AG04450 (cell line): ENCODE data around the gene PMFBP1. TPM values are rescaled to one million over a fixed set of nuclear protein-coding genes. Genes with fewer than 3 reads are reported as not detected.

ENCODE experiments used
- CTCF ChIA-PET: fragments of 300-600, 350-600 bp; formaldehyde crosslinking; extraction: SDS; loops from one replicate; lab custom pipeline; 2022; ENCODE audit warnings: antibody characterized with exemption, inconsistent platforms; lab: Charles Lee
- POLR2A ChIA-PET: fragments of 350-600 bp; formaldehyde crosslinking; extraction: SDS; loops from one replicate; lab custom pipeline; 2021; ENCODE audit warnings: antibody characterized with exemption, inconsistent platforms; lab: Yijun Ruan, JAX
- DNase-seq: peaks from one replicate; pipeline ENCODE4 v3.0.0-alpha.2; 2011; ENCODE audit warnings: low read depth, low spot score
- H3K27ac ChIP-seq: one replicate; pipeline ENCODE4 v1.5.1; 2012; ENCODE audit warnings: low read depth, low read length, control low read depth
- H3K27me3 ChIP-seq: one replicate; pipeline ENCODE4 v1.6.0; 2012; ENCODE audit warnings: low read length; ENCODE audit not compliant: control insufficient read depth, insufficient read depth
- H3K4me3 ChIP-seq: 2 replicates; pipeline ENCODE4 v1.5.1; 2011; ENCODE audit warnings: mild to moderate bottlenecking, low read depth, low read length, control low read depth
- H3K9me3 ChIP-seq: 2 replicates; pipeline ENCODE4 v1.5.1; 2012; ENCODE audit warnings: low read length; ENCODE audit not compliant: control insufficient read depth, insufficient read depth
- CTCF ChIP-seq: IDR thresholded peaks from 2 replicates; pipeline ENCODE4 v1.5.1; 2011; ENCODE audit warnings: low read depth, low read length, control low read depth, inconsistent platforms
- polyA plus RNA-seq: library from polyadenylated mRNA; depleted of rRNA; stranded (reverse); fragments of >200 nt; gene quantifications from 2 replicates; pipeline ENCODE4 v1.2.3, GENCODE V29; 2011

Gene PMFBP1
- polyA plus RNA-seq, 1 experiment: not detected

GRCh38 chr16:72129976-72130656 lies 41.8 kb downstream of the PMFBP1 start:
- H3K9me3 ChIP-seq: no peaks in the 10 kb centered on the region
- POLR2A ChIA-PET: no interaction called here
- CTCF ChIA-PET: interaction anchor here (1.4 kb wide), 1 partner anchor 21 kb away, joined by 3 read pairs; no protein-coding TSS in a partner anchor

GRCh38 chr16:72128701-72129100 lies 43.3 kb downstream of the PMFBP1 start:
- Histone ChIP-seq H3K4me3 (no peak overlapping the region), H3K9me3 (no peaks in the 10 kb centered on the region), H3K27me3 (peaks cover 8% of the 10 kb centered on the region), H3K27ac (no peak overlapping the region)
- ChIA-PET POLR2A (no interaction called here), CTCF (interaction anchor here (1.4 to 1.8 kb wide), 2 partner anchors 22 to 1750 kb away, joined by 3 to 7 read pairs; no protein-coding TSS in a partner anchor)
- DNase-seq: no peak
- no peak for TF ChIP-seq CTCF

More at GRCh38 chr16:72129976-72130656, 41.8 kb downstream of the PMFBP1 start:
- Histone ChIP-seq H3K27ac (no peak overlapping the region), H3K4me3 (no peak overlapping the region), H3K27me3 (peaks cover 8% of the 10 kb centered on the region)
- DNase-seq: no peak
- no peak for TF ChIP-seq CTCF

GRCh38 chr16:72126429-72126765 lies 45.6 kb downstream of the PMFBP1 start:
- CTCF ChIA-PET: interaction anchor here (2.4 kb wide), 1 partner anchor 341 kb away, joined by 24 read pairs; no protein-coding TSS in a partner anchor

GRCh38 chr16:72125635-72126428 lies 46.1 kb downstream of the PMFBP1 start:
- Histone ChIP-seq H3K27me3 (peaks cover 8% of the 10 kb centered on the region), H3K9me3 (no peaks in the 10 kb centered on the region), H3K27ac (no peak overlapping the region), H3K4me3 (no peak overlapping the region)
- DNase-seq: no peak
- ChIA-PET CTCF (interaction anchor here (0.6 to 2.4 kb wide), 26 partner anchors 9 to 1909 kb away, joined by 3 to 24 read pairs (median 5); partner anchors contain the start of genes DHX38 and TXNL4B), POLR2A (no interaction called here)
- no peak for TF ChIP-seq CTCF

More at GRCh38 chr16:72126429-72126765, 45.6 kb downstream of the PMFBP1 start:
- TF ChIP-seq CTCF: no peak
- Histone ChIP-seq H3K27ac (no peak overlapping the region), H3K9me3 (no peaks in the 10 kb centered on the region), H3K4me3 (no peak overlapping the region), H3K27me3 (peaks cover 8% of the 10 kb centered on the region)
- no peak for DNase-seq
- POLR2A ChIA-PET: no interaction called here
